Measurements from ENCODE around the gene MYOD1.

MYOD1 gene

GRCh38 chr11:17771415-17771814, 52.0 kb downstream of the MYOD1 start:
- DNase-seq (ENCODE audit: low read depth): no peak
